IPS DF 6.9 (cell line): ENCODE measurements around the gene BICDL2.

Experiments used
- DNase-seq: peaks from one replicate; pipeline ENCODE4 v3.0.0-alpha.2; 2013; ENCODE audit warnings: low read depth, low spot score
- H3K27ac ChIP-seq: one replicate; pipeline ENCODE4 v1.5.1; 2013; ENCODE audit warnings: low read length, control low read depth
- H3K27me3 ChIP-seq: 2 replicates; pipeline ENCODE4 v1.6.1; 2013; ENCODE audit warnings: mild to moderate bottlenecking, low read length; ENCODE audit not compliant: control insufficient read depth, insufficient read depth
- H3K36me3 ChIP-seq: 2 replicates; pipeline ENCODE4 v1.6.1; 2013; ENCODE audit warnings: low read length; ENCODE audit not compliant: control insufficient read depth, insufficient read depth
- H3K4me1 ChIP-seq: 2 replicates; pipeline ENCODE4 v1.6.1; 2013; ENCODE audit warnings: low read length; ENCODE audit not compliant: control insufficient read depth, insufficient read depth
- H3K4me3 ChIP-seq: 2 replicates; pipeline ENCODE4 v1.5.1; 2013; ENCODE audit warnings: mild to moderate bottlenecking, low read length
- H3K9me3 ChIP-seq: 2 replicates; pipeline ENCODE4 v1.6.1; 2013; ENCODE audit warnings: low read length, inconsistent platforms; ENCODE audit not compliant: control insufficient read depth, insufficient read depth
- WGBS: extraction: QIAGEN DNeasy Blood & Tissue Kit; methylation state at CpG from one replicate; pipeline ENCODE4 v1.1.7; 2013; ENCODE audit warnings: mixed read lengths, missing lambda C conversion rate; ENCODE audit not compliant: insufficient read length, insufficient coverage; 5-methylcytosine and 5-hydroxymethylcytosine counted together

Gene BICDL2

DNA sequence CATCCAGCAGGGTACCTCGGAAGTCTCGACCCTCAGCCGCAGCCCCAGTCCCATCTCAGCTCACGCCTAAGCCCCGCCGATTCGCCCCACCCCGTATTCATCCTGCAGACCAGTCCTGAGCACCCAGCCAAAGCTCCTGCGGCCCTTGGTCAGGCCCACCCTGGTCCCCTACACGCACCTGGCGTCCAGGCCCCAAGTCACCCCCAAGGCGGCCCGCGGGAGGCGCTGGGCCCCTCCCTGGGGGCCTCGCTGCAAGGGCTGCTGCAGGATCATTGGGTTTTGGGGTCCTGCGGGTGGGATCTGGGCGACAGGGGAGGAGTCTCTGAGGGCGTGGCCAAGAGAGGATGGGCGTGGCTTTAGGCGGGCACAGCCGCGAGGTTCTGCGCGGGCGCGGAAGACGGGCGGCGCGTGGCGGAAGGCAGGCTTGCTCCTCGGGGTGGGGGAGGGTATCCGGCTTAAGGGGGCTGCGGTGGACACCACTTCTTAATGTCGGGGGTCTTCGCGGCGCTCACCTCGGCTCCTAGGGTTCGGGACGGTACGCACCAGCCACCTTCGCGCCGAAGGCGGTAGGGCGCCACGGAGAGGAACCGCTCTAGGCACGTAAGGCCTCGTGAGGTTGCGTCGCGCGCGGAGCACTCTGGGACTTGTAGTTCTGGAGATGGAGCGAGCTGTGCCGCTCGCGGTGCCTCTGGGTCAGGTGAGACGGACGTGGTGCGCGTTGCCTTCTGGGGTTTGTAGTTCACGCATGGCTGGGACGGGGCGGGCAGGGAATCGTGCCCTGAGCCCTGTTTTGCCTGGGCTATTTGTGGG lies 12.9 kb downstream of the BICDL2 start, which contains the start of the genes HCFC1R1 and THOC6:
TSS of gene HCFC1R1 (minus strand) at position 274 of the 810 bp plus-strand sequence. CDS start at position 273, 1 bp downstream.
TSS of gene THOC6 (plus strand) at position 367 of the 810 bp plus-strand sequence. CDS start at position 659, 292 bp downstream.
- Histone ChIP-seq H3K4me1 (peaks cover 8% of the 10 kb centered on the region), H3K9me3 (no peaks in the 10 kb centered on the region), H3K27me3 (no peaks in the 10 kb centered on the region), H3K36me3 (peaks cover 18% of the 10 kb centered on the region), H3K27ac (no peak within 1 kb of the TSS), H3K4me3 (peak within 1 kb of the TSS; percentile 60; the same call in 1 of the 2 replicates)
- no CpG with 5 or more reads among the region's 69 CpGs for WGBS
- DNase-seq = no peak

DNA sequence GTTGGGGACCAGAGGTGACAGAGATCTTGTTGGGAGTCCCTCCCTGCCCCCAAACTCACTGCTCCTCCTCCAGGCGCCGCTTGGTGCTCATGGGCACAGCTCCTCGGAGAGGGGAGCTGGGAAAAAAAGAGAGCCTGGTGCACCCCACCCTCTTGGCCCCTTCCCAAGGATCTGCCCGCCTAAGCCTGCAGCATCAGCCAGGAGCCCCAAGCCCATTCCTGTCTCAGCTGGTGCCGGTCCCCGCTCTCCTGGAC lies 13.4 kb downstream of the BICDL2 start:
- Histone ChIP-seq H3K36me3 (peaks cover 18% of the 10 kb centered on the region), H3K4me1 (peaks cover 6% of the 10 kb centered on the region), H3K27ac (no peak overlapping the region), H3K9me3 (no peaks in the 10 kb centered on the region), H3K4me3 (peak overlapping the region; percentile 60; the same call in 1 of the 2 replicates), H3K27me3 (no peaks in the 10 kb centered on the region)
- no CpG with 5 or more reads among the region's 6 CpGs for WGBS
- no peak for DNase-seq

DNA sequence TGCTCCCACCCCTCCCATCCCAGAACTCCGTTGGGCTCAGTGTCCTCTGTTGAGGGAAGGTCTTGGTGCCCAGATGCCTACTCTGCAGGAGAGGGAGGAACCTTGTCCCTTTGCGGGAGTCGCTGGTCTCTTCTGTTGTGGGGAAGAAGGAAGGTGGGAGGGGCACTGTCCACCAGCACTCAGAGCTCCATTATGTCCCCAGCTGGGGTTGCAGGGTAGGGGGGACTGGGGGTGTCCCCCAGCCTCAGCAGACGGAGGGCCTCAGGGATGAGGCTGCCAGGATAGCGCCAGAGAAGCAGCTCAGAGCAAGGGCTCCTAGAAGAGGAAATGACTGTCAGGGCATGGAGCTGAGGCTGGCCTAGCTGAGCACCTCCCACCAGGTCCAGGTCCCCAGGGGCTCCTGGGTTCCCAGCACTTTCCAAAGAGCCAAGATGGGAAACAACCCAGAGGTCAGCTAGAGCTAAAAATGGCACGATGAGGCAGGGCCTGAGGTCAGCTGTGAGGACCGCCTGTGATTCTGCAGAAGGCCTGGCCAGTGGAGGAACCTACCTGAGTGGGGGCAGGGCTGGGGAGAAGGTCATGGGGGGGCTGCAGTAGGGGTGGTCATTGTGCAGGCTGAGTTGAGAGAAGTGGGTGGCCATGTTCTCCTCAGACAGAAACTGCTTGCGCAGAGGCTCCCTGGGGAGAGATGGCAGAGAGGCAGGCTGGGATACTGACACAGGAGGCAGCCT lies 13.9 kb downstream of the BICDL2 start:
- H3K4me1 ChIP-seq = peaks cover 6% of the 10 kb centered on the region

DNA sequence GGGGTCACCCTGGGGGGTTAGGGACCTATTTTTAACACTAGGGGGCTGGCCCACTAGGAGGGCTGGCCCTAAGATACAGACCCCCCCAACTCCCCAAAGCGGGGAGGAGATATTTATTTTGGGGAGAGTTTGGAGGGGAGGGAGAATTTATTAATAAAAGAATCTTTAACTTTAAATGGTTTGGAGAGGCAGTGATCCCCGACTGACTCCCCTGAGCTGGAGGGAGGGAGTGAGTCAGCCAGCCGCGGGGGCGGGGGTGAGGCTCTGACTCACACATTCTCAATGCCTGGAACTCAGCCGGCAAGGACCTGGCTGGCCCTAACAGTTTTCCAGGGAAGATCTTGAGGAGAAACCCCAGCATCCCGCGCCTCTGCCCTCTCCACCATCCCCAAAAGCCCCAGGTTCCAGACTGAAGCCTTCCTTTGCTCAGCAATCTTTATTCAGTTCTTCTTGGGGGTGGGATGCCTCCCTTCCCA lies 14.5 kb downstream of the BICDL2 start:
- WGBS = no CpG with 5 or more reads among the region's 8 CpGs
- peaks cover 18% of the 10 kb centered on the region for H3K36me3 ChIP-seq
- H3K27ac ChIP-seq = no peak overlapping the region
- H3K4me1 ChIP-seq = peaks cover 5% of the 10 kb centered on the region
- no peaks in the 10 kb centered on the region for H3K9me3 ChIP-seq
- peak overlapping the region; percentile 6; the same call in 1 of the 2 replicates for H3K4me3 ChIP-seq
- no peak for DNase-seq
- H3K27me3 ChIP-seq = no peaks in the 10 kb centered on the region

More for the DNA sequence above, 13.9 kb downstream of the BICDL2 start:
- Histone ChIP-seq H3K4me3 (peak overlapping the region; percentile 60; the same call in 1 of the 2 replicates), H3K9me3 (no peaks in the 10 kb centered on the region), H3K27me3 (no peaks in the 10 kb centered on the region), H3K27ac (no peak overlapping the region), H3K36me3 (peaks cover 18% of the 10 kb centered on the region)
- no peak for DNase-seq
- WGBS = no CpG with 5 or more reads among the region's 8 CpGs

DNA sequence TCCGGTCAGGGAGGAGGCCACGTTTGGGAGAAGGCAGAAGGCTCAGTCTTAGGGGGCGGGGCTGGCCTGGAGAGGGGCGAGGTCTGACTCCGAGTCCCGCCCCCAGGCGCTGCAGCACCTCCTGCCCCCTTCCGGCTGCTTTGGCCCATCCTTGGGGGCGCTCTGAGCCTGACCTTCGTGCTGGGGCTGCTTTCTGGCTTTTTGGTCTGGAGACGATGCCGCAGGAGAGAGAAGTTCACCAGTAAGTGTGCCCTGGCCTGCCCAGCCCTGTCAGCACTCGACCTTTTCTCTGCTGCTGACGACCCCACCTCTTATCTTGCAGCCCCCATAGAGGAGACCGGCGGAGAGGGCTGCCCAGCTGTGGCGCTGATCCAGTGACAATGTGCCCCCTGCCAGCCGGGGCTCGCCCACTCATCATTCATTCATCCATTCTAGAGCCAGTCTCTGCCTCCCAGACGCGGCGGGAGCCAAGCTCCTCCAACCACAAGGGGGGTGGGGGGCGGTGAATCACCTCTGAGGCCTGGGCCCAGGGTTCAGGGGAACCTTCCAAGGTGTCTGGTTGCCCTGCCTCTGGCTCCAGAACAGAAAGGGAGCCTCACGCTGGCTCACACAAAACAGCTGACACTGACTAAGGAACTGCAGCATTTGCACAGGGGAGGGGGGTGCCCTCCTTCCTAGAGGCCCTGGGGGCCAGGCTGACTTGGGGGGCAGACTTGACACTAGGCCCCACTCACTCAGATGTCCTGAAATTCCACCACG lies 15.1 kb downstream of the BICDL2 start:
- Histone ChIP-seq H3K4me1 (peaks cover 5% of the 10 kb centered on the region), H3K9me3 (no peaks in the 10 kb centered on the region), H3K36me3 (peaks cover 14% of the 10 kb centered on the region), H3K27ac (no peak overlapping the region), H3K4me3 (peak overlapping the region; percentile 41; the same call in 1 of the 2 replicates), H3K27me3 (no peaks in the 10 kb centered on the region)
- no CpG with 5 or more reads among the region's 25 CpGs for WGBS
- no peak for DNase-seq

DNA sequence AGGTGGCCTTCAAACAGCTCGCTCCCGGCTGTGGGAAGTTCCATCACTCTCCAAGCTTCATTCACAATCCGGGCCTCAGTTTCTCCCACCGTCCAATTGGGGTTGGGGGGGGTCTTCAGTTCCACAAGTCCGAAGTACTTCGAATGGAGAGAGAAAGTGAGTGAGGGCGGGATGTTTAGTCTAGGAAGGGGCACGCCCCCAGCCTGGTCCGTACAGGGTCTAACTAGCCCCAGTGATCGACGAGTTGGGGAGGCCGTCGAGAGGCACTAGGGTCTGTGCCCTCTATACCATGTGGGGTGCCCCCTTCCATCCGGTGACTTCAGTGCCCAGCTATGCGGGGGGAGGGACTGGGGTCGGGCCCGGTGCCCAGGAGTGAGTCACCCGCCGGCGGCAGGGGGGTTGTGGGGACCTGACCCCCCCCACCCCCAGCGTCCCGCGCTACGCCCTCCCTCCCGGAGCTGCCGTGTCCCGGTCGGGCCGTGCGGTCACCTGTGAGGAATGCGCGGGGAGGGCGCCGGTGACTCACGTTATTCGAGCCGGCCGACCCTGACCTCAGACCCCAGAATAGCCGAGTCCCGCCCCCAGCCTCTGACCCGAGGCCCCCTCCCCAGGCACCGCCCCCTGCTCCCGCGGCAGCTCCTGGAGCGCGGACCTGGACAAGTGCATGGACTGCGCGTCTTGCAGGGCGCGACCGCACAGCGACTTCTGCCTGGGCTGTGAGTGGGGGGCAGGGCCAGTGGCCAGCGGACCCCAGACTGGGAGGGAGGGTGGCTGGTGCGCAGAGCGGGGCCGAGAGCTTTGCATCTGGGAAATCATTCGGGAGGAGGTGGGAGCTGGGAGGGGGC lies 15.9 kb downstream of the BICDL2 start:
- no peak overlapping the region for H3K27ac ChIP-seq
- peak overlapping the region; percentile 41 for H3K4me3 ChIP-seq
- peaks cover 8% of the 10 kb centered on the region for H3K4me1 ChIP-seq
- WGBS = no CpG with 5 or more reads among the region's 57 CpGs
- peaks cover 10% of the 10 kb centered on the region for H3K36me3 ChIP-seq
- no peak for DNase-seq
- H3K9me3 ChIP-seq = no peaks in the 10 kb centered on the region
- no peaks in the 10 kb centered on the region for H3K27me3 ChIP-seq

DNA sequence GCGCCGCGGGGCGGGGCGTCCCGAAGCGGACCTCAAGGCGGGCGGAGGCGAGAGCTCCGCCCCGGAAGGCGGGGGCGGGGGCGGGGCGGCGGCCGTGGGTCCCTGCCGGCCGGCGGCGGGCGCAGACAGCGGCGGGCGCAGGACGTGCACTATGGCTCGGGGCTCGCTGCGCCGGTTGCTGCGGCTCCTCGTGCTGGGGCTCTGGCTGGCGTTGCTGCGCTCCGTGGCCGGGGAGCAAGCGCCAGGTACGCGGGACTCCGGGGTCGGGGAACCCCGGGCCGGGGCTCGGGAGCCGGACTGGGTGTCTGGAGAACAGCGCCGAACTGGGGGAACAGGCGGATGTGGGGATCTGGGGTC lies 16.5 kb downstream of the BICDL2 start, which contains the start of gene TNFRSF12A:
TSS of gene TNFRSF12A (plus strand) at position 122 of the 357 bp plus-strand sequence. CDS start at position 152, 30 bp downstream.
- Histone ChIP-seq H3K4me3 (peak within 1 kb of the TSS; percentile 41), H3K27me3 (no peaks in the 10 kb centered on the region), H3K36me3 (peaks cover 12% of the 10 kb centered on the region), H3K27ac (no peak within 1 kb of the TSS), H3K9me3 (no peaks in the 10 kb centered on the region), H3K4me1 (peaks cover 10% of the 10 kb centered on the region)
- DNase-seq = no peak
- WGBS = no CpG with 5 or more reads among the region's 49 CpGs

DNA sequence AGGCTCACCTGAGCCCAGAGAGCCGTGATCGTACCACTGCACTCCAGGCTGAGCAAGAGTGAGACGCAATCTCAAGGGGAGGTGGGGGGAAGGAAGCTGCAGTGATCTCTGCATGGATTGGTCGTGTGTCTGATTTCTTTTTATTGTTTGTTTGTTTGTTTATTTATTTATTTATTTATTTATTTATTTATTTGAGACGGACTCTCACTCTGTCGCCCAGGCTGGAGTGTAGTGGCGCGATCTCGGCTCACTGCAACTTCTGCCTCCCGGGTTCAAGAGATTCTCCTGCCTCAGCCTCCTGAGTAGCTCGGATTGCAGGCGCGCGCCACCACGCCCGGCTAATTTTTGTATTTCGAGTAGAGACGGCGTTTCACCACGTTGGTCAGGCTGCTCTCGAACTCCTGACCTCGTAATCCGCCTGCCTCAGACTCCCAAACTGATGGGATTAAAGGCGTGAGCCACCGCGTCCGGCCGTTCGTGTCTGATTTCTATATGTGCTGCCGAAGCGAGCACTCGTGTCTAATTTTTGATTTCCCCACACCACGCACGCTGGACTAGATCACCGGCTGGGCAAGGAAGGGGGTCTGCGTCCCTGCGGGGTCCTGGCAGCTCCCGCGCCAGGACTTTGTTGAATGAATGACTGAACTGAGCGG lies 17.0 kb downstream of the BICDL2 start:
- no CpG with 5 or more reads among the region's 40 CpGs for WGBS
- Histone ChIP-seq H3K9me3 (no peaks in the 10 kb centered on the region), H3K4me3 (peak overlapping the region; percentile 41; the same call in 1 of the 2 replicates), H3K27me3 (no peaks in the 10 kb centered on the region), H3K27ac (no peak overlapping the region), H3K4me1 (peaks cover 10% of the 10 kb centered on the region), H3K36me3 (peaks cover 12% of the 10 kb centered on the region)
- DNase-seq = no peak

DNA sequence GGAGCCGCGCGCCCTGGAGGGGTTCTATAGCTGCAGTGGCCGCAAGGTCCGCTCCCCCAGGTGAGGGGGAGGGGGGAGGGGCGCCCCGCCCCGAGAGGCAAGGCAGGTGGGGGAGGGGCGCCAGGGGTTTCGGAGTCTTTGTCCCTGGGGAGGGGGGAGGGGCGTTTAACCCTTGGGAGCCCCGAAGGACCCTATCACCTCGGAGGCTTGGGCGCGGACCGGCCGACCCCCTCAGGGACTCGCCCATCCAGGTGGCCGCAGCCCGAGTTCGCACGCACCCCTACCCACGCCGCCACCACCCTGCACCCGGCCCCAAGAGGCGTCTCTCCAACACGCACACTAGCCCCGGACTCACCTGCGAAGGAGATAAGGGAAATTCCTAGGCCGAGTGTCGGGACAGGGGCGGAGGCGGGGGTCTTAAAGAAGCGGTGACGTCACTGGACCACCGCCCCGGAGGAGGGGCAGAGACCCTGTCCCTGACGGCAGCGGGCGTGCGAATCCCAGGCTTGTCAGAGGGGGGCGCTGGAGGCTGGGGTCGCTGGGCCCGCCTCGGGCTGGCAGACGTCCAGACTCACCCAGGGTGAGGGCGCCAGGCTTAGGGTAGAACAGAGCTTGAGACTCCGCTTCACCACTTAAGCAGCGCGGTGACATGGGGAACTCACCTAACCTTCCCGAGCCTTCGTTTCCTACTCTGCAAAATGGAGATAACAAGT lies 18.8 kb downstream of the BICDL2 start, which contains the start of gene CLDN6:
TSS of gene CLDN6 (minus strand) at position 390 of the 713 bp plus-strand sequence. CDS start 2,162 bp downstream, outside the sequence.
- H3K4me1 ChIP-seq = peaks cover 26% of the 10 kb centered on the region
- WGBS = no CpG with 5 or more reads among the region's 52 CpGs
- no peak for DNase-seq
- H3K36me3 ChIP-seq = peaks cover 16% of the 10 kb centered on the region
- H3K4me3 ChIP-seq = peak within 1 kb of the TSS; percentile 76
- H3K27me3 ChIP-seq = no peaks in the 10 kb centered on the region
- no peaks in the 10 kb centered on the region for H3K9me3 ChIP-seq
- no peak within 1 kb of the TSS for H3K27ac ChIP-seq
